ENCODE measurements around the gene DDX18.
"Not testable (repeated sequence)": the region's sequence is repeated elsewhere in the genome, so short reads cannot be mapped to it uniquely, and the experiment has no call there.

The DDX18 gene
- total RNA-seq = 141 to 186 reads per million in 2 donors

GRCh38 chr2:117814417-117815264 is at the start of gene DDX18:
Gene DDX18 (plus strand): TSS chr2:117814691. CDS start chr2:117814778, 87 bp downstream.
- peak; percentile 88 for DNase-seq

GRCh38 chr2:117770730-117771129 is 43.8 kb upstream of the DDX18 start:
- DNase-seq = no peak

GRCh38 chr2:117771969-117772630 is 42.4 kb upstream of the DDX18 start:
- no peak for DNase-seq

- no peak for DNase-seq
Measured at GRCh38 chr2:117774716-117775115, 39.8 kb upstream of the DDX18 start.

GRCh38 chr2:117775703-117776219 is 38.7 kb upstream of the DDX18 start:
- no peak for DNase-seq

GRCh38 chr2:117776888-117777287 is 37.6 kb upstream of the DDX18 start:
- DNase-seq = no peak

GRCh38 chr2:117785740-117786139 is 28.8 kb upstream of the DDX18 start:
- DNase-seq = no peak

DNA sequence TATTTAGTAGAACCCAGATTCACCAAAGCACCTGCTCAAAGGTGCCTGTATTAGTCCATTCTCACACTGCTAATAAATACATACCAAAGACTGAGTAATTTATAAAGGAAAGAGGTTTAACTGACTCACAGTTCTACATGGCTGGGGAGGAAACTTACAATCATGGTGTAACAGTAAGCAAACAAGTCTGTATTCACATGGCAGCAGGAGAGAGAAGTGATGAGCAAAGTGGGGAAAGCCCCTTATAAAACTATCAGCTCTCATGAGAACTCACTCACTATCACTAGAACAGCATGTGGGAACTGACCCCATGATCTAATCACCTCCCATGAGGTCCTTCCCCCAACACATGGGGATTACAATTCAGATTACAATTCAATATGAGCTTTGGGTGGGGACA is 28.0 kb upstream of the DDX18 start:
- DNase-seq = no peak

DNA sequence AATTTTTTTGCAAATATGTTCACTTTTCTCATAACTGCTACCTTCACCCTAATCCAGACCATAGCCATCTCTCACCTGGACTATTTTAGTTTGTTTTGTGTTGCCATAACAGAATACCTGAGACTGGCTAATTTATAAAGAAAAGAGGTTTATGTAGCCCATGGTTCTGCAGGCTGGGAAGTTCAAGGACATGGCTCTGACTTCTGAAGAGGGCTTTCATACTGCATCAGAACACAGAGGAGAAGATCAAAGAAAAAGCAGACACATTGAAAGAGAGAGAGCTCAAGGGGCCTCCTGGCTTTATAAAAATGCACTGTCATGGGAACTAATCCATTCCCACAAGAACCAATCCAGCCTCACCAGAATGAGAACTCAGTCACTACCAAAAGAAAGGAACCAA is 25.0 kb upstream of the DDX18 start:
- DNase-seq = no peak

GRCh38 chr2:117794668-117795067 is 19.8 kb upstream of the DDX18 start:
- no peak for DNase-seq

DNA sequence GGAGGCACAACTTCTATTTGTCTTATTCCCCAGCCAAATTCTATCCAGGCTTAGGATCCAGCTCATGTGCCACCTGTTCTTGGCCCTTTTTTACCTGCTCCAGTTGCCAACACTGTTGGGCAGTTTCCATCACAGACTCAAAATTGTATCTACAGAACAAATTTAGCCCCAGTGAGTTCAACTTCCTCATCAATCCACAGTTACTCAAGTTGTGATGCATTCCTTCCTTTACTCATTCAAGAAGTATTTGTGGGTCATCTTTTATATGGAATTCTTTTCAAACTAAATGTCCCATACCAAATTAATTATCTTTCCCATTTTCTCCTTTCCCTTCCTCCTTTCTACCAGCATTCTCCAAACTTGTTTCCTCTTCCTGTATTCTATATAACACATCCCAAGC is 12.7 kb upstream of the DDX18 start:
- no peak for DNase-seq

- not testable (repeated sequence) for DNase-seq
Measured at GRCh38 chr2:117803644-117804325, 10.7 kb upstream of the DDX18 start.

GRCh38 chr2:117812443-117812842 is 2.0 kb upstream of the DDX18 start:
- DNase-seq = no peak

- DNase-seq = no peak
Measured at GRCh38 chr2:117815946-117816345, 1.5 kb downstream of the DDX18 start.

GRCh38 chr2:117818921-117819320 is 4.4 kb downstream of the DDX18 start:
- no peak for DNase-seq

DNA sequence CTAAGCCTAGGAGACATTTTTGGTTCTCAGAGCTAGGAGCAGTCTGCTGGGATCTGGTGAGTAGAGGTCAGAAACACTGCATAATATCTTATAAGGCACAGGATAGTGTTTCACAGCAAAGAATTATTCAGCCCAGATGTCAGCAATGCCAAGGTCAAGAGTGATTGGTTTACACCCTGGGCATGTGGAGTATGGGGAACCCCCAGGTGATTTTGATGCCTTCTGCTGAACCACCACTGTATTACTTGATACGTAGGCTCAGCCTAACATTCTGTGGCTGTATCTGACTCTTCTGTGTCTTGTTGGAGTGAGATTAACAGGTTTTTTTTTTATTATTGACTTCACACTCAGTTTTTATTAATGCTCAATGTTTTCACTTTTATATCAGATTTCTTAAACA is 6.0 kb downstream of the DDX18 start:
- DNase-seq = no peak

- DNase-seq = no peak
Measured at GRCh38 chr2:117825437-117825836, 10.9 kb downstream of the DDX18 start.

DNA sequence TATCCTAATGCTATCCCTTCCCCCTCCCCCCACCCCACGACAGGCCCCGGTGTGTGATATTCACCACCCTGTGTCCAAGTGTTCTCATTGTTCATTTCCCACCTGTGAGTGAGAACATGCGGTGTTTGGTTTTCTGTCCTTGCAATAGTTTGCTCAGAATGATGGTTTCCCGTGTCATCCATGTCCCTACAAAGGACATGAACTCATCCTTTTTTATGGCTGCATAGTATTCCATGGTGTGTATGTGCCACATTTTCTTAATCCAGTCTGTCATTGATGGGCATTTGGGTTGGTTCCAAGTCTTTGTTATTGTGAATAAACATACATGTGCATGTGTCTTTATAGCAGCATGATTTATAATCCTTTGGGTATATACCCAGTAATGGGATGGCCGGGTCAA is 13.0 kb downstream of the DDX18 start:
- not testable (repeated sequence) for DNase-seq

DNA sequence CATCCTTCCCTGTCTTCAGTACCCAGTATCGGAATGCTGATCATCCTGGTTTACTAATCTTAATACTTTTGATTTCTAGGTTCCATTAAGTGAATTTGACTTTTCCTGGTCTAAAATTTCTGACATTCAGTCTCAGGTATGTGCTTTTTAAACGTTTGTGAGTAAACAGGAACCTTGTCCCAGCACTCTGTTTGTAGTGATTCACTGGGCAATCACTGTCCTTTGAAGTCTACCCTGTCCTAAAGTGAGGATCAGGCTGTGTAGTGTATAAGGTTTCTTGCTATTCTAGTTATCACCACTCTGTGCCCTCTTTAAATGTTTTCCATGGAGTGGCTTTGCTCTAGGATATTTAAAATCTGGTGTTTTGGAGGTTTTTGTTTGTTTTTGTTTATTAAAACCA is 14.4 kb downstream of the DDX18 start:
- DNase-seq = no peak

DNA sequence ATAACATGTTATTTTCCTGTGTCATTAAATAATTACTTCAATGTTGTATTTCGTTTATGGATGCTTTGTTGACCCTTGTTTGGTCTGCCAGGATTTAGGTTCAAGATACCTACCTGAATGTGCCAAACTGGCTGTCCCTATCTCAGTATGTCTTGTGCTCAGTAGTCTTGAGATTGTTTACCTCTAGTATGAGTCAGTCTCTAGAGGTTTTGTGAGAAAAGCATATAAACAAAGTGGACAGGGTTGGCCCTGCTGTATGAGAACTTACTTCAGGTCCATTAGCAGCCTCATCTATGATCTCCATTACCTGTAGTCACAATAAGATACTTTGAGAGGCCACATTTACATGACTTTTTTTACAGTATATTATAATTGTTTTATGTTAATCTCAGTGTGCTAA is 17.8 kb downstream of the DDX18 start:
- DNase-seq = no peak

GRCh38 chr2:117832905-117833613 is 18.6 kb downstream of the DDX18 start:
- DNase-seq = no peak

DNA sequence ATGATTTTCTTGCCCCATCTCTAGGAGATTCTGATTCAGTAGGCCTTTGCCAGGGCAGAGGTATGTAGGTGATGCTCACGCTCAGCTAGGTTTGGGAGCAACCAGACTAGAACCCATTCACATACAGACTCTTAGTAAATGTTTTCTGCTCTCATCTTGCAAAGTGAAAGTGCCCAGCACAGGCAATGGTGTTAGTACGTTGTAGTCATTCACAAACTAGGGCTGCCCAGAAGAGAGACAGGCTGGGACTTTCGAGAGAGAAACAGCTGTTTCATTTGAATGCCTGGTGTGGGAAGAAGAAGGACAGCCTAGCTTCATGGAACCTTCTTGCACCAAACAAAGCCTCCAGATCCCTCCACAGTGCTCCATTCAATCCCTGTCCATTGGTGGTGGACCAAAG is 19.4 kb downstream of the DDX18 start:
- DNase-seq = no peak

DNA sequence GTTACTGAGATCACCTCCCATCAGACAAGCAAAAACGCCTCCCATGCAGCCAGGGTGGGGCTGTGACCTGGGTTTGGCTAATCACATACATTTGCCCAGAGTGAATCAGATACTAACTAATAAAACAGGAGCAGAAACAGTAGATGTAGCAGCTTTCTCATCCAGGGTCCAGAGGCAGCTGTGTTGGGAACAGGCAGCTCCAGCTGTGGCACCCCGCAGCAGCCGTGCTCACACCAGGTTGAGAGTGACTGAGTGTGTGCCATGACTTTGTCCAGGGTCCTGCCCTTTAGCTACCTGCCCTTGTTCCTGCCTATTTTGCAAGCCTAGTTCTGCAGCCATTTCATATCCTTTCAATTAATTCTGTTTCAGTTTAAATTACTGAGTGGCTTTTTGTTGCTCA is 20.5 kb downstream of the DDX18 start:
- no peak for DNase-seq

Measured in activated gamma-delta T cell (primary cell).